ENCODE data around the gene SCPEP1.
"Not testable (repeated sequence)": the region's sequence is repeated elsewhere in the genome, so short reads cannot be mapped to it uniquely, and the experiment has no call there.

Gene SCPEP1

GRCh38 chr17:56977673-56978395, at the start of gene SCPEP1:
Gene SCPEP1 (plus strand): TSS chr17:56978131. CDS start chr17:56978160, 29 bp downstream.
- DNase-seq (ENCODE audit: low read depth in 2 of 2) = peak; percentile 66 to 70

GRCh38 chr17:56928586-56928985, 49.3 kb upstream of the SCPEP1 start:
- no peak for DNase-seq (ENCODE audit: low read depth in 2 of 2)

- no peak for DNase-seq (ENCODE audit: low read depth in 2 of 2)
These were observed 48.5 kb upstream of the SCPEP1 start for GRCh38 chr17:56929362-56929969.

- no peak for DNase-seq (ENCODE audit: low read depth in 2 of 2)
These were observed 47.1 kb upstream of the SCPEP1 start for GRCh38 chr17:56930739-56931337.

- no peak for DNase-seq (ENCODE audit: low read depth in 2 of 2)
These were observed 44.7 kb upstream of the SCPEP1 start for GRCh38 chr17:56933151-56933745.

- no peak for DNase-seq (ENCODE audit: low read depth in 2 of 2)
These were observed 44.1 kb upstream of the SCPEP1 start for GRCh38 chr17:56933868-56934267.

GRCh38 chr17:56934280-56934679, 43.7 kb upstream of the SCPEP1 start:
- no peak for DNase-seq (ENCODE audit: low read depth in 2 of 2)

GRCh38 chr17:56935461-56935860, 42.5 kb upstream of the SCPEP1 start:
- DNase-seq (ENCODE audit: low read depth in 2 of 2) = no peak

- no peak for DNase-seq (ENCODE audit: low read depth in 2 of 2)
These were observed 41.1 kb upstream of the SCPEP1 start for GRCh38 chr17:56936697-56937322.

GRCh38 chr17:56937687-56938086, 40.2 kb upstream of the SCPEP1 start:
- no peak for DNase-seq (ENCODE audit: low read depth in 2 of 2)

GRCh38 chr17:56938206-56938605, 39.7 kb upstream of the SCPEP1 start:
- DNase-seq (ENCODE audit: low read depth in 2 of 2) = not testable (repeated sequence)

- DNase-seq (ENCODE audit: low read depth in 2 of 2) = no peak
These were observed 38.0 kb upstream of the SCPEP1 start for GRCh38 chr17:56939869-56940484.

GRCh38 chr17:56943505-56944125, 34.3 kb upstream of the SCPEP1 start:
- DNase-seq (ENCODE audit: low read depth in 2 of 2) = no peak

- DNase-seq (ENCODE audit: low read depth in 2 of 2) = no peak
These were observed 31.9 kb upstream of the SCPEP1 start for GRCh38 chr17:56945938-56946505.

GRCh38 chr17:56947741-56948140, 30.2 kb upstream of the SCPEP1 start:
- DNase-seq (ENCODE audit: low read depth in 2 of 2) = no peak

GRCh38 chr17:56948491-56948890, 29.4 kb upstream of the SCPEP1 start:
- DNase-seq (ENCODE audit: low read depth in 2 of 2) = no peak

- no peak for DNase-seq (ENCODE audit: low read depth in 2 of 2)
These were observed 28.3 kb upstream of the SCPEP1 start for GRCh38 chr17:56949595-56949994.

GRCh38 chr17:56956992-56957391, 20.9 kb upstream of the SCPEP1 start:
- no peak for DNase-seq (ENCODE audit: low read depth in 2 of 2)

- DNase-seq (ENCODE audit: low read depth in 2 of 2) = peak; percentile 88 to 92
These were observed 17.1 kb upstream of the SCPEP1 start, which contains the start of gene COIL for GRCh38 chr17:56960596-56961538. Gene COIL (minus strand): TSS chr17:56961050. CDS start chr17:56961019, 31 bp downstream.

GRCh38 chr17:56965241-56965640, 12.7 kb upstream of the SCPEP1 start:
- not testable (repeated sequence) for DNase-seq (ENCODE audit: low read depth in 2 of 2)

All from stimulated activated CD8-positive, alpha-beta memory T cell treated with anti-CD3 and anti-CD28 coated beads, Interleukin-2, amount 100 ng/mL, for 48 hours (primary cell).